ENCODE results near the gene MRPS5. TPM values are rescaled to one million over a fixed set of nuclear protein-coding genes. Genes with fewer than 3 reads are reported as not detected.

Gene MRPS5
- polyA plus RNA-seq, 4 donors, result 64.5 to 94.9 (median 80.7) TPM

Other genes with a start within 250 kb of the MRPS5 start
- 100 to 1,000 TPM; 267 to 368 (median 329) TPM for gene MAL, start 96.1 kb downstream of the MRPS5 start, polyA plus RNA-seq (ENCODE audit: insufficient read length in 4 of 4)
- gene ZNF514, start 38.0 kb upstream of the MRPS5 start, polyA plus RNA-seq (ENCODE audit: insufficient read length in 4 of 4), result 10 to 100 TPM; 19.1 to 43.4 (median 30.6) TPM
- 1 to 10 TPM; 8.7 to 9.5 (median 9.4) TPM for gene ZNF2, start 44.0 kb upstream of the MRPS5 start, polyA plus RNA-seq (ENCODE audit: insufficient read length in 4 of 4)
- 1 to 10 TPM; 3.7 to 6.1 (median 4.9) TPM for gene ZNF892, start 85.7 kb upstream of the MRPS5 start, polyA plus RNA-seq (ENCODE audit: insufficient read length in 4 of 4)
- 10 to 100 TPM; 26.7 to 51.8 (median 33.6) TPM for gene PROM2, start 152.6 kb upstream of the MRPS5 start, polyA plus RNA-seq (ENCODE audit: insufficient read length in 4 of 4)
- gene KCNIP3, start 175.5 kb upstream of the MRPS5 start, polyA plus RNA-seq (ENCODE audit: insufficient read length in 4 of 4), result 10 to 100 TPM; 14.5 to 22.3 (median 16.9) TPM